IPS DF 6.9 (cell line): ENCODE measurements around the gene LETM1.

ENCODE experiments used
- DNase-seq: peaks from one replicate; pipeline ENCODE4 v3.0.0-alpha.2; 2013; ENCODE audit warnings: low read depth, low spot score
- H3K27ac ChIP-seq: one replicate; pipeline ENCODE4 v1.5.1; 2013; ENCODE audit warnings: low read length, control low read depth
- H3K27me3 ChIP-seq: 2 replicates; pipeline ENCODE4 v1.6.1; 2013; ENCODE audit warnings: mild to moderate bottlenecking, low read length; ENCODE audit not compliant: control insufficient read depth, insufficient read depth
- H3K36me3 ChIP-seq: 2 replicates; pipeline ENCODE4 v1.6.1; 2013; ENCODE audit warnings: low read length; ENCODE audit not compliant: control insufficient read depth, insufficient read depth
- H3K4me1 ChIP-seq: 2 replicates; pipeline ENCODE4 v1.6.1; 2013; ENCODE audit warnings: low read length; ENCODE audit not compliant: control insufficient read depth, insufficient read depth
- H3K4me3 ChIP-seq: 2 replicates; pipeline ENCODE4 v1.5.1; 2013; ENCODE audit warnings: mild to moderate bottlenecking, low read length
- H3K9me3 ChIP-seq: 2 replicates; pipeline ENCODE4 v1.6.1; 2013; ENCODE audit warnings: low read length, inconsistent platforms; ENCODE audit not compliant: control insufficient read depth, insufficient read depth
- WGBS: extraction: QIAGEN DNeasy Blood & Tissue Kit; methylation state at CpG from one replicate; pipeline ENCODE4 v1.1.7; 2013; ENCODE audit warnings: mixed read lengths, missing lambda C conversion rate; ENCODE audit not compliant: insufficient read length, insufficient coverage; 5-methylcytosine and 5-hydroxymethylcytosine counted together

The LETM1 gene

DNA sequence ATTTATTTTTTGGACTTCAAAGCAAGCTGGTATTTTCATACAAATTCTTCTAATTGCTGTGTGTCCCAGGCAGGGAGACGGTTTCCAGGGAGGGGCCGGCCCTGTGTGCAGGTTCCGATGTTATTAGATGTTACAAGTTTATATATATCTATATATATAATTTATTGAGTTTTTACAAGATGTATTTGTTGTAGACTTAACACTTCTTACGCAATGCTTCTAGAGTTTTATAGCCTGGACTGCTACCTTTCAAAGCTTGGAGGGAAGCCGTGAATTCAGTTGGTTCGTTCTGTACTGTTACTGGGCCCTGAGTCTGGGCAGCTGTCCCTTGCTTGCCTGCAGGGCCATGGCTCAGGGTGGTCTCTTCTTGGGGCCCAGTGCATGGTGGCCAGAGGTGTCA lies 47.6 kb downstream of the LETM1 start:
- Histone ChIP-seq H3K9me3 (no peaks in the 10 kb centered on the region), H3K36me3 (peaks cover 21% of the 10 kb centered on the region), H3K27me3 (no peaks in the 10 kb centered on the region), H3K27ac (no peak overlapping the region), H3K4me3 (no peak overlapping the region), H3K4me1 (no peaks in the 10 kb centered on the region)
- DNase-seq = no peak
- WGBS = no CpG with 5 or more reads among the region's 6 CpGs

DNA sequence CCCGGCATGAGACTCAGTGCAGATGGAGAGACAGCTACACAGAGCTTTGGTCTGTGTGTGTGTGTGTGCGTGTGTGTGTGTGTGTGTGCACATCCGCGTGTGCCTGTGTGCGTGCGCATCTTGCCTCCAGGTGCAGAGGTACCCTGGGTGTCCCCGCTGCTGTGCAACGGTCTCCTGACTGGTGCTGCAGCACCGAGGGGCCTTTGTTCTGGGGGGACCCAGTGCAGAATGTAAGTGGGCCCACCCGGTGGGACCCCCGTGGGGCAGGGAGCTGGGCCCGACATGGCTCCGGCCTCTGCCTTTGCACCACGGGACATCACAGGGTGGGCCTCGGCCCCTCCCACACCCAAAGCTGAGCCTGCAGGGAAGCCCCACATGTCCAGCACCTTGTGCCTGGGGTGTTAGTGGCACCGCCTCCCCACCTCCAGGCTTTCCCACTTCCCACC lies 48.6 kb downstream of the LETM1 start:
- Histone ChIP-seq H3K36me3 (peaks cover 28% of the 10 kb centered on the region), H3K27me3 (no peaks in the 10 kb centered on the region), H3K9me3 (no peaks in the 10 kb centered on the region), H3K27ac (no peak overlapping the region), H3K4me3 (no peak overlapping the region), H3K4me1 (no peaks in the 10 kb centered on the region)
- no peak for DNase-seq
- WGBS = no CpG with 5 or more reads among the region's 16 CpGs

DNA sequence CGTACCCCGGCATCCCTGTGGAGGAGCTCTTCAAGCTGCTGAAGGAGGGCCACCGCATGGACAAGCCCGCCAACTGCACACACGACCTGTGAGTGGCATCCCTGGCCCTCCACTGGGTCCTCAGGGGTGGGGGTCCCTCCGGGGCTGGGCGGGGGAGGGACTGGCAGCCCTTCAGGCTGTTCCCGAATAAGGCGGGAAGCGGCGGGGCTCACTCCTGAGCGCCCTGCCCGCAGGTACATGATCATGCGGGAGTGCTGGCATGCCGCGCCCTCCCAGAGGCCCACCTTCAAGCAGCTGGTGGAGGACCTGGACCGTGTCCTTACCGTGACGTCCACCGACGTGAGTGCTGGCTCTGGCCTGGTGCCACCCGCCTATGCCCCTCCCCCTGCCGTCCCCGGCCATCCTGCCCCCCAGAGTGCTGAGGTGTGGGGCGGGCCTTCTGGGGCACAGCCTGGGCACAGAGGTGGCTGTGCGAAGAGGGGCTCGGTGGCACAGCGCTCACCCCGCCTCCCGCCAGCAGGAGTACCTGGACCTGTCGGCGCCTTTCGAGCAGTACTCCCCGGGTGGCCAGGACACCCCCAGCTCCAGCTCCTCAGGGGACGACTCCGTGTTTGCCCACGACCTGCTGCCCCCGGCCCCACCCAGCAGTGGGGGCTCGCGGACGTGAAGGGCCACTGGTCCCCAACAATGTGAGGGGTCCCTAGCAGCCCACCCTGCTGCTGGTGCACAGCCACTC lies 49.2 kb downstream of the LETM1 start:
- H3K36me3 ChIP-seq = peaks cover 29% of the 10 kb centered on the region
- no CpG with 5 or more reads among the region's 41 CpGs for WGBS
- H3K4me1 ChIP-seq = no peaks in the 10 kb centered on the region
- H3K27ac ChIP-seq = no peak overlapping the region
- H3K27me3 ChIP-seq = no peaks in the 10 kb centered on the region
- no peak for DNase-seq
- no peaks in the 10 kb centered on the region for H3K9me3 ChIP-seq
- H3K4me3 ChIP-seq = no peak overlapping the region

DNA sequence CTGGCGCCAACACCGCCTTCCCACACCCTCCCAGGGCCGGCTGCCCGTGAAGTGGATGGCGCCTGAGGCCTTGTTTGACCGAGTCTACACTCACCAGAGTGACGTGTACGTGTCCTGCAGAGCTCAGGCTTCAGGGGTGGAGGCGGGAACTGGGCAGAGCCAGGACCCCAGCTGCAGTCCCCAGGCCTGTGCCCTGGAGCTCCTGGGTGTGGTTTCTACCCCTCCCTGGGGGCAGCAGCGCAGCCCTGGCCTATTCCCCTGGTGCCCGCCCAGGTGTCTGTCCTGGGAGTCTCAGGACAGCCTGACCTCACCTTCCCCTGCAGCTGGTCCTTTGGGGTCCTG lies 49.8 kb downstream of the LETM1 start:
- H3K4me1 ChIP-seq = no peaks in the 10 kb centered on the region
- no peaks in the 10 kb centered on the region for H3K27me3 ChIP-seq
- no peak overlapping the region for H3K27ac ChIP-seq
- H3K36me3 ChIP-seq = peaks cover 32% of the 10 kb centered on the region
- 0 out of 2 replicates have a peak overlapping the region, but pooled peaks have one; percentile 2 for H3K4me3 ChIP-seq
- DNase-seq = no peak
- H3K9me3 ChIP-seq = no peaks in the 10 kb centered on the region
- WGBS = no CpG with 5 or more reads among the region's 11 CpGs

DNA sequence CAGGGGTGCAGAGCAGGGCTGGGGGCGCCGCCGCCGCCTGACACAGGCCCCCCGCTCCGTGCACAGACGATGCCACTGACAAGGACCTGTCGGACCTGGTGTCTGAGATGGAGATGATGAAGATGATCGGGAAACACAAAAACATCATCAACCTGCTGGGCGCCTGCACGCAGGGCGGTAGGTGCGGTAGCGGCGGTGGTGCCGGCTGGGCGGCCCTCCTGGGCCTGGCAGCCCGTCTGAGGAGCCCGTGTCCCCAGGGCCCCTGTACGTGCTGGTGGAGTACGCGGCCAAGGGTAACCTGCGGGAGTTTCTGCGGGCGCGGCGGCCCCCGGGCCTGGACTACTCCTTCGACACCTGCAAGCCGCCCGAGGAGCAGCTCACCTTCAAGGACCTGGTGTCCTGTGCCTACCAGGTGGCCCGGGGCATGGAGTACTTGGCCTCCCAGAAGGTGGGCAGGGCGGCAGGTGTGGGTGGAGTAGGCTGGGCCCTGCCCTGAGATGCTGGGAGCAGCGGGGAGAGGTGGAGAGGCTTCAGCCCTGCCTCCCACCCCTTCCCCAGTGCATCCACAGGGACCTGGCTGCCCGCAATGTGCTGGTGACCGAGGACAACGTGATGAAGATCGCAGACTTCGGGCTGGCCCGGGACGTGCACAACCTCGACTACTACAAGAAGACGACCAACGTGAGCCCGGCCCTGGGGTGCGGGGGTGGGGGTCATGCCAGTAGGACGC lies 50.3 kb downstream of the LETM1 start:
- Histone ChIP-seq H3K4me3 (no peak overlapping the region), H3K27ac (no peak overlapping the region), H3K27me3 (no peaks in the 10 kb centered on the region), H3K9me3 (no peaks in the 10 kb centered on the region), H3K4me1 (no peaks in the 10 kb centered on the region), H3K36me3 (peaks cover 30% of the 10 kb centered on the region)
- no peak for DNase-seq
- no CpG with 5 or more reads among the region's 47 CpGs for WGBS

DNA sequence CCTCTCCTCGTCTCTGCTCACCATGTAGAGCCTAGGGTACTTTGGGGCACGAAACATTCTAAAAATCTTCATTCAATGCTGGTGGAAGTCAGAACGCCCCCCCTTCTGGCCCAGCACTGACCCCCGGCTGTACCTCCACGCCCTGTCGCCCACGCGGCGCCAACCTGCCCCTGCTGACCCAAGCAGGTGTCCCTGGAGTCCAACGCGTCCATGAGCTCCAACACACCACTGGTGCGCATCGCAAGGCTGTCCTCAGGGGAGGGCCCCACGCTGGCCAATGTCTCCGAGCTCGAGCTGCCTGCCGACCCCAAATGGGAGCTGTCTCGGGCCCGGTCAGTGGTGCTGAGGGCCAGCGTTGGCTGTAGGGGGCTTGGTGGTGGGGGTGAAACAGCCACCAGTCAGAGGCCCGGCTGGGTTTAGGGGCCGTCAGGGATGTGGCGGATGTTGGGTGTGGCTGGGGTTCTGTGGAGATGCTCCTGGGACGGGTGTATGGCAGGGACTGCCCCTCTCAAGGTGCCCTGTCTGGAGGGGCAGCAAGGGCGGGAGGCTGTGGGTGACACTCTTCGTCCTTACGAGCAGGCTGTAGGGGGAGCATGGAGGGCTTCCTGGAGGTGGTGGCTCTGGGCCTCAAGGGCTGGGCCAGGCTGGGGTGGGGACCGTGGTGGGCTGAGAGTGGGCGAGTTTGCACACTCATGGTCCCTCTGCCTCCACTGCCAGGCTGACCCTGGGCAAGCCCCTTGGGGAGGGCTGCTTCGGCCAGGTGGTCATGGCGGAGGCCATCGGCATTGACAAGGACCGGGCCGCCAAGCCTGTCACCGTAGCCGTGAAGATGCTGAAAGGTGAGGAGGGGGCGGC lies 51.1 kb downstream of the LETM1 start:
- WGBS = no CpG with 5 or more reads among the region's 37 CpGs
- H3K36me3 ChIP-seq = peaks cover 30% of the 10 kb centered on the region
- no peaks in the 10 kb centered on the region for H3K4me1 ChIP-seq
- no peak overlapping the region for H3K4me3 ChIP-seq
- no peak for DNase-seq
- H3K27me3 ChIP-seq = no peaks in the 10 kb centered on the region
- H3K27ac ChIP-seq = no peak overlapping the region
- no peaks in the 10 kb centered on the region for H3K9me3 ChIP-seq

DNA sequence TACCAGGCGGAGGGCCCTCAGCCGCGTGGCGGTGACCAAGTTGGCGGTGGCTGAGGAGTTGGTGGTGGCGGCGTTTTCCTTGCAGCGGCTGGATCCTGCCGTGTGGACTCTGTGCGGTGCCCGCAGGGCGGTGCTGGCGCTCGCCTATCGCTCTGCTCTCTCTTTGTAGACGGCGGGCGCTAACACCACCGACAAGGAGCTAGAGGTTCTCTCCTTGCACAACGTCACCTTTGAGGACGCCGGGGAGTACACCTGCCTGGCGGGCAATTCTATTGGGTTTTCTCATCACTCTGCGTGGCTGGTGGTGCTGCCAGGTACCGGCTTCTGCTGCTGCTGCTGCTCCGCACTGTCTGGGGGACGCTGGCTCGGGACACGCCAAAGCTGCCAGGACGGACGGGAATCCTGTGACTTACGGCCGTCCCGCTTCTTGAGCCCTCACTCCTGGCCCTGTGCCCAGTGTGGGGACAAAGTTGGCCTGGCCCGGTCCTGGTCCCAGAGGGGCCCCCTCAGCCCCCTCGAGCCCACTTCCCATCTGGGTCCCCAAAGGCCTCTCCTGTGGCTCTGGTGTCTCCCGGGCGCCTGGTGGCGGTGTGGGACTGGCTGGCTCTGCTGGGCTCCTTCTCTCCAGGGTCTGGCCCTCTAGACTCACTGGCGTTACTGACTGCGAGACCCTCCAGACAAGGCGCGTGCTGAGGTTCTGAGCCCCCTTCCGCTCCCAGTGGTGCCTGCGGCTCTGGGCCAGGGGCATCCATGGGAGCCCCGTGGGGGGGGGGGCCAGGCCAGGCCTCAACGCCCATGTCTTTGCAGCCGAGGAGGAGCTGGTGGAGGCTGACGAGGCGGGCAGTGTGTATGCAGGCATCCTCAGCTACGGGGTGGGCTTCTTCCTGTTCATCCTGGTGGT lies 52.2 kb downstream of the LETM1 start:
- Histone ChIP-seq H3K9me3 (no peaks in the 10 kb centered on the region), H3K4me3 (no peak overlapping the region), H3K27ac (no peak overlapping the region), H3K36me3 (peaks cover 30% of the 10 kb centered on the region), H3K4me1 (no peaks in the 10 kb centered on the region), H3K27me3 (no peaks in the 10 kb centered on the region)
- no peak for DNase-seq
- no CpG with 5 or more reads among the region's 51 CpGs for WGBS

DNA sequence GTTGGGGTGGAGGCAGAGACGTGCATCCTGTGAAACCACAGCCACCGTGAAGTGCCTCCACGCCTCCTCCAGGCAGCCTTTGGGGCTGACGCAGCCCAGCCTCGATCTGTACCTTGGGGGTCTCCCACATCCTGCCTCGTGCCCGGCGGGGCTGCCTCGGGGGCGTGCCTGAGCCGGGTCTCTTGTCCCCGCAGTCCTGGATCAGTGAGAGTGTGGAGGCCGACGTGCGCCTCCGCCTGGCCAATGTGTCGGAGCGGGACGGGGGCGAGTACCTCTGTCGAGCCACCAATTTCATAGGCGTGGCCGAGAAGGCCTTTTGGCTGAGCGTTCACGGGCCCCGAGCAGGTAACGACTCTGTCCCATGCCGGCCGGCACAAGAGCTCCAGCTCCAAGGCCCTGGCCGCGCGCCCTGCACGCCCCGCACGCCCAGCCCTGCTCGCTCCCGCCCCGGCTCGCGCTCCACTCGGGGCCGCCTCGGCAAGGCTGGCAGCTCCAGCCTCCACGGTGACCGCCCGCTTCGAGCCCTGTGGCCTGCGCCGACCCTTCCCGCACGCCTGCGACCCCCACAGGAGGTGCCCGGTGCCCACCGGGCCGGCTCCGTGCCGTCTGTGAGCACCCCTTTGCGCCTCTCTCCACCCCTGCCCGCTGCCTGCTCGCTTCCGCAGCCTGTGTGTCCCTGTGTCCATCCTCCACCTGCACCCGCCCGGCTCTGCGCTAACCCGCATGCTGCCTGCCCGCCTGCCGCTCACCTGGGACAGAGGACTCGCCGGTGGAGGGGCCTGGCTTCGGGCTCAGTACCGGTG lies 53.0 kb downstream of the LETM1 start:
- no peaks in the 10 kb centered on the region for H3K4me1 ChIP-seq
- no peaks in the 10 kb centered on the region for H3K9me3 ChIP-seq
- no peak overlapping the region for H3K27ac ChIP-seq
- peaks cover 30% of the 10 kb centered on the region for H3K36me3 ChIP-seq
- no peak overlapping the region for H3K4me3 ChIP-seq
- no peak for DNase-seq
- WGBS = no CpG with 5 or more reads among the region's 71 CpGs
- no peaks in the 10 kb centered on the region for H3K27me3 ChIP-seq

DNA sequence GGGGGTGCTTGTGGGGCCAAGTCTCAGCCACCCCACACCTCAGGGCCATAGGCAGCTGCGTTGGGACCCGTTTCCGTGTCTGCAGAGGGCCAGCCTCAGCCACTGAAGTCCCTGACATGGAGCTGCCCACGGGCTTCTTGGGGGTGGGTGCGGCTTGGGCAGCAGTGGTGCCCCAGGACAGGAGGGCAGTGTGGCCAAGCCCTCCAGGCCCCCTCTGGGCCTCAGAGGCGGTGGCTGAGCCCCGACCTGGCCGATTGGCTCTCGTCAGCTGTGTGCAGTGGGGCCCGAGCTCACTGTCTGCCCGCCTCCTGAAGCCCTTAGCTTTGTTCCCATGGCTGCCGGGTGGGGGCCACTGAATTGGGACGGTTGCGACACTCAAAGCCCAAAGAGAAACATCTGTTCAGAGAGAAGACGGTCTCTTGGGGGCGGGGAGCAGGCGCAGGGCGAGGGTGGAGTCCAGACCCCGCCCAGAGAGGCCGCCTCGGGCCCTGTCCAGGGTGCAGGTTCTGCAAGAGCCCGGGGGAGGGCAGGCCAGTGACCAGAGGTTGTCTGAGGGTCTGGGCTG lies 53.7 kb downstream of the LETM1 start:
- H3K4me1 ChIP-seq = no peaks in the 10 kb centered on the region; the same call in 1 of the 2 replicates
- DNase-seq = no peak

More for the DNA sequence above, 53.7 kb downstream of the LETM1 start:
- Histone ChIP-seq H3K27ac (no peak overlapping the region), H3K36me3 (peaks cover 30% of the 10 kb centered on the region), H3K4me3 (no peak overlapping the region), H3K27me3 (no peaks in the 10 kb centered on the region), H3K9me3 (no peaks in the 10 kb centered on the region)
- WGBS = no CpG with 5 or more reads among the region's 22 CpGs
